Measurements from ENCODE around the gene PER2. TPM values are rescaled to one million over a fixed set of nuclear protein-coding genes. Genes with fewer than 3 reads are reported as not detected.

Gene PER2
- total RNA-seq = 0.68 and 3.0 TPM in 2 replicates

GRCh38 chr2:238287737-238288649 lies at the start of gene PER2:
Gene PER2 (minus strand): TSS chr2:238288610. CDS start chr2:238277936, 10,674 bp downstream.

GRCh38 chr2:238320246-238320647 lies 31.8 kb upstream of the PER2 start, which contains the start of gene TRAF3IP1:
Gene TRAF3IP1 (plus strand): TSS chr2:238320518. CDS start chr2:238320663, 145 bp downstream.

GRCh38 chr2:238239863-238240756 lies 48.3 kb downstream of the PER2 start, which contains the start of gene HES6:
Gene HES6 (minus strand): TSS chr2:238240038. CDS start chr2:238239905, 133 bp downstream.

DNA sequence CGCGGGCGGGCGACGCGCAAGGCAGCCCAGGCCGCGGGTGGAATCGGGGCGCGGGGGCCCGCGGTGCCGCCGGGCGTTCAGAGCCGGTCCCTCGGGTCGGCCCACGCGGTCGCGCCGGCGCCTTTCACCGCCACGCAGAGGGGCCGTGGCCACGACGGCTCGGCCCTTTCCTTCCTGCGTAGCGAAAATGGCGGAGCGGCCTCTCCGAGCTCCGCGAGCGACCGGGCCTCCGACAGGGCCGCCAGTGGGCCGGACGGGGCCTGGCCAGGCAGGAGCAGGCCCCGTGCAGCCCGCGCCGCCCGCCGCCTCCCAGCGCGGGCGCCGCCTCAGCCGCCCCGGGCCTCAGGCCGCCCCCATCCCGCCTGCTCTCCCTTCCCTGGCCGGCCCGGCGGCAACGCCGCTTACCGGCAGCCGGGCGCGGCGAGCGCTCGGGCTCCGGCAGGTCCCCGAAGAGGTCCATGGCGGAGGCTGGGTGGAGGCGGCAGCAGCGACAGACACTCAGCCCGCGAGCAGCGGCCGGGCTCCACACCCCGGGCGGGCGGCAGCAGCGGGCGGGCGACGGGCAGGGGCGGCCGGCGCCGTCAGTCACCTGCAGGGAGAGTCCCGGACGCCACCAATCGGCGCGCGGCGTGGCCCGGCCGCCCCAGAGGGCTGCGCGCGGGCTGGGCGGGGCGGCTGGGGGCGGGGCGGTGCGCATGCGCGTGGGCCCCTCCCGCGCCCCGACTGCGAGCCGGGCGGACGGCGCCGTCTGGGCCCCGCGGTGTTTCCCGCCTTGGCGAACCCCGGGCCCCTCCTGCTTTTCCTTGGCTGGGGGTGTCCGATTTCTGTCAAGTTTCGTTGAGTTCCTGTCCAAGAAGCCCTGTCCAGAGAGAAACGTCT lies 85.1 kb downstream of the PER2 start, which contains the start of gene ILKAP:
Gene ILKAP (minus strand): TSS at position 602 of the 879 bp plus-strand sequence. CDS start 142 bp downstream, at position 460.

Other genes with a start within 250 kb of the PER2 start
- 8.0 and 9.9 TPM in 2 replicates for gene SCLY, start 227.6 kb downstream of the PER2 start, total RNA-seq
- gene ESPNL, start 188.3 kb downstream of the PER2 start, total RNA-seq = 1.8 and 5.0 TPM in 2 replicates
- gene KLHL30, start 149.9 kb downstream of the PER2 start, total RNA-seq = 0.12 and 1.3 TPM in 2 replicates
- 1.1 and 11.2 TPM in 2 replicates for gene ERFE, start 129.6 kb downstream of the PER2 start, total RNA-seq
- 13.9 and 23.7 TPM in 2 replicates for gene ILKAP, start 84.9 kb downstream of the PER2 start, total RNA-seq
- gene HES6, start 48.6 kb downstream of the PER2 start, total RNA-seq = 1.6 and 3.6 TPM in 2 replicates
- gene TRAF3IP1, start 31.9 kb upstream of the PER2 start, total RNA-seq = 7.6 and 12.4 TPM in 2 replicates
- gene ASB1, start 138.3 kb upstream of the PER2 start, total RNA-seq = 16.3 and 26.4 TPM in 2 replicates